Measurements from ENCODE around the gene TIMM50.

The TIMM50 gene

GRCh38 chr19:39539165-39539517 is 58.5 kb downstream of the TIMM50 start:
- DNase-seq = no peak

GRCh38 chr19:39539518-39540332 is 59.1 kb downstream of the TIMM50 start, which contains the start of gene EID2:
Gene EID2 (minus strand): TSS chr19:39540161. CDS start chr19:39540079, 82 bp downstream.
- DNase-seq = peak; percentile 80

- DNase-seq = no peak
Measured at GRCh38 chr19:39540333-39540673, 59.7 kb downstream of the TIMM50 start.

Data from GF-D8 (cell line).